HK-2 (cell line): ENCODE measurements around the gene EOLA1.
"Not testable (repeated sequence)": the region's sequence is repeated elsewhere in the genome, so short reads cannot be mapped to it uniquely, and the experiment has no call there.

ENCODE experiments used
- DNase-seq: peaks from one replicate; pipeline ENCODE4 v3.0.0-alpha.2; 2018; ENCODE audit not compliant: unreplicated experiment

The EOLA1 gene

DNA sequence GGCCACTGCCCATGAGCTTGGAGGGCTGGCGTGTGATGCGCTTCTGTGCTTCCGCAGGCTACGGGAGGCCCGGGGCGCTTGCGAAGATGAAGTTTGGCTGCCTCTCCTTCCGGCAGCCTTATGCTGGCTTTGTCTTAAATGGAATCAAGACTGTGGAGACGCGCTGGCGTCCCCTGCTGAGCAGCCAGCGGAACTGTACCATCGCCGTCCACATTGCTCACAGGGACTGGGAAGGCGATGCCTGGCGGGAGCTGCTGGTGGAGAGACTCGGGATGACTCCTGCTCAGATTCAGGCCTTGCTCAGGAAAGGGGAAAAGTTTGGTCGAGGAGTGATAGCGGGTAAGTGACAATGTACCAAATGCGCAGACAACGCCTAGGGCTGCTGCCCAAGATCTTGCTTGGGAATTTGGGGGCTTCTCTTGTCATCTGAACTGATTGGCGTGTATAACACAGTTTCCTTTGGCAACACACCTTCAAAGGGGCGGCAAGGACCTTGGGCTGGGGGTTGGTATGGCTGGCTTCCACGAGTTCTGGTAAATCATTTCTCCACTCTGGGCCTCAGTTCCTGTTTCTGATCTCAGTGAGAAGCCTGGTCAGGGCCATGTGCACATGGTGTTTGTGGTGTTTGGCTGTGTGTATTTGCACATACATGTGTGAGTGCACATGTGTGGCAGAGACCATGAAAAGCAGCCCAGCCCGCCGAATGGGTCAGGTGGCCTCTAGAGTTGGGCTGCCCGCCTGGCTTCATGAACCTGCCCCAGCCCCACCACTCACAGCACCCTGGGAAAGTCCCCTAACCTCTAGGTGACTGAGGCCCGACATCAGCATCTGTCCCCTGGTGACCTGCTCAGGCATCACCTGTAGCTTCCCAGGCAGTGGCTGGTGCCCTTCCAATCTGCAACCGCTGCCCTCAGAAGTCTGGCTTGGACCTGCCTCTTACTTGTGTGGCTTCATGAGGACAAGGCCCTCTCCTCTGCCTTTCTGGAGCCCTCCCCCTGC lies 5.0 kb downstream of the EOLA1 start:
- DNase-seq = not testable (repeated sequence)

DNA sequence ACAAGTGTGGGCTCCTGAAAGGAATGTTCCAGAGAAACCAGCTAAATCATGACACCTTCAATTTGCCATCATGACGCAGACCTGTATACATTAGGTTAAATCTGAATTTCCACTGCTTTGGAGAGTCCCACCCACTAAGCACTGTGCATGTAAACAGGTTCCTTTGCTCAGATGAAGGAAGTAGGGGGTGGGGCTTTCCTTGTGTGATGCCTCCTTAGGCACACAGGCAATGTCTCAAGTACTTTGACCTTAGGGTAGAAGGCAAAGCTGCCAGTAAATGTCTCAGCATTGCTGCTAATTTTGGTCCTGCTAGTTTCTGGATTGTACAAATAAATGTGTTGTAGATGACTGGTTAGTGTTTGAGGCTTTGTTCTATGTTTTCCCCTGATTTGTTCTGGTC lies 6.2 kb downstream of the EOLA1 start:
- not testable (repeated sequence) for DNase-seq

DNA sequence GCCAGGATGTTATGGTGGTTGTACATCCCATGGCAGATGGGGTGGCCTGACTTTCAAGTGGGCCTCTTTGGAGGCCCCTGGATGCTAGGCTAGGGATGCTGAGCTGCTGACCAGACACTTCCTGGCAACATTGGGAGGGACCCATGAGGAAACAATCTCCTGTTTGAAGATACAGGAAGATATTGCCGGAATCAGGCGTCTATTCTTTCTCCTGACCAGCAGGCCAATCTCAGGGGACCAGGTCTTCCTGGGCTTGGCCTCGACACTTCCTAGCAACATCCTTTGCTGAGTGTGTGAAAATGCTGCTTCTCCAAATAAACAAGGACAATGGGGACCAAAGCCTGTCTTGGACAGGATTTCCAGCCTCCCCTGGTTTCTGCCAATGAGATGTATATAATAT lies 7.0 kb downstream of the EOLA1 start:
- not testable (repeated sequence) for DNase-seq

DNA sequence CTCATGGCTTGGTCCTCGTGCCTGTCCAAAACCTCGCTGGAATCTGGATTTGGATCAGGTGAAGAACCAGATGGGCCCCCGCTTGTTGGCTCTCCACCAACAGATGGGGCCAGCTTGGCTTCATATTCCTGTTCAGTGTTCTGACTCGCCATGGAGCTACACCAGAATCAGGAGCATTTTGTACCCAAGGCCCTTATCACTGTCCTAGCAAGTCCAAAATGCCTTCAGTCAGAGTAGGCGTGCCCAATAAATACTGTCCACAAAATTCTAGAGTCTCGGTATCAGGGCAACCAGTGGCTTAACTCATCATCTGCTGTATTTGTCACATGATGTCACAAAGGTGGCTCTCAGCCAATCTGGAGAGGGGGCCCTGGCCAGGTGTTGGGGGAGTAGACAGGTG lies 8.9 kb downstream of the EOLA1 start, which contains the start of gene HSFX3:
Gene HSFX3, minus strand, starts transcription at position 224 of the 400 bp plus-strand sequence. Its CDS starts 72 bp downstream, at position 152.
- DNase-seq = not testable (repeated sequence)

DNA sequence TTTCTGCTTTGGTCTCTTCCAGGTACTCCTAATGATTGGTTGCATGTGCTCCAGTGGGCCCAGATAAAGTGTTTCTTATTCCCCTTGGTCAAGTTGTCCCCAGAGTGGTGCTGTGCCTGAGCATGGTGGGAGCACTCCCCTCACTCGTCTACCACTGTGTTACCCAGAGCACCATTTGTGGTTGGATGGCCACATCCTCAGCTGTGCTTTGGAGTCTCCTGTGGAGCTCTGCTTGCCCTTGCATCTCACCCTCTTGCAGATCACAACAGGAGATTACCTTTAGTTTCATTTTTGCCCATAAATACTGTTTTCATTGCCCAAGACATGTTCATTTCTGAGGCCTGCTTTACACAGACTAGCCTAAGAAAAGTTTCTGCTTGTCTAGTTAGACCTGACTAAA lies 9.6 kb downstream of the EOLA1 start:
- not testable (repeated sequence) for DNase-seq

DNA sequence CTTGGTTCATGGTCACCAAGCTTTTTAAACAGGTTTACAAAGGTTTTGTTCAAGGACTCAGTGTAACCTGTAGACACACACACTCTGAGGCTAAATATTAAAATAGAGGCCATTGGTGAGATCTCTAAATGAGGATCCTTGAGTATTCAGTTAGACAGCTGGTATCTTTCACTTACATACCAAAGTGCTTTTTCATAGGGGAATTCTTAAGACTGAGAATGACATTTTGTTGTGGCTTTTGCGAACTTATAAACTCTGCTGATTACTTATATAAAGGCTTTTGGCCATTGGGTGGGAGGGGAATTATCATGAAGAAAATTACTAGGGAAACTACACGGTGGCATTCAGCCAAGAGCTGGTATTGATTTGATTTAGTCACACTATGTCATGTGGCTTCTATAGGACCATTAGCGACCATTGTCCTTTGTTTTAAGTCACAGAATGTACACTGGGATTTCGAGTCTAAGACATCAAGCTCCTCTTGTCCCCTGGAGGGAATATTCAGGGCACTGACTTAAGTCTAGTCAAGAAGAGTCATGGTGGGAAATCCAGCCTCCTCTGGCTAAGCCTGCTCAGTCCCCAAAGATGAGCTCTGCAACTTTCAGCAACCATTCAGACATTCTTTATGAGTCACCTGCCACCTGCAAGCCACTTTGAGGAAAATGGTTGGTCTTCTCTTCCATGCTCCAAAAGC lies 10.6 kb downstream of the EOLA1 start:
- DNase-seq = not testable (repeated sequence)

DNA sequence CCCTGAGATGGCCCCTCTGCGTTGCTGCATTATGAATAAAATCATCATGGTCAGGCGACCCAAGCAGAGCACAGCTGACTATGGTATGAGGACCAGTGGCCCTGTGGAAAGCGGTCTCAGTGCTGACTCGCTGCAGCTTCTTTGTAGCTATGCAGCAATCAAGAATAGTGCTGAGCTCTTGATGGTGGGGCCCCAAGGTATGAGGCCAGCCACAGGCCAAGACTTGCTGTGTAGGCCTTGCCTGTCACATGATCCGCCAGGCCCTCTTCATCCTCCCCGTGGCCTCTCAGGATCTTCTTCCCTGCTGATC lies 11.1 kb downstream of the EOLA1 start:
- DNase-seq = not testable (repeated sequence)

DNA sequence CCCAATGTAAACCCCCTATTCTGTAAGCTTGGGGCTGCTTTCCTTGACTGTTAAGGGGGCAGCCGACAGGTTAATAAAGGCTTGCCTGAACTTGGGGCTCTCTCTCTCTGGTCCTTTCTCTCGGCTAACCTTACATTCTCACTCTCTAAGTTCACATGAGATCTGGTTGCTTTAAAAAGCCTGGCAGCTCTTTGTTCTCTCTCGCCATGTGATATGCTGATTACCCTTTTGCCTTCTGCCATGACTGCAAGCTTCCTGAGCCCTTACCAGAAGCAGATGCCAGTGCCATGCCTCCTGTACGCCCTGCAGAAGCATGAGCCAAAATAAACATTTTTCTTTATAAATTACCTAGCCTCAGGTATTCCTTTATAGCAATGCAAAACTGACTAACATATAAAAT lies 14.4 kb downstream of the EOLA1 start:
- not testable (repeated sequence) for DNase-seq

DNA sequence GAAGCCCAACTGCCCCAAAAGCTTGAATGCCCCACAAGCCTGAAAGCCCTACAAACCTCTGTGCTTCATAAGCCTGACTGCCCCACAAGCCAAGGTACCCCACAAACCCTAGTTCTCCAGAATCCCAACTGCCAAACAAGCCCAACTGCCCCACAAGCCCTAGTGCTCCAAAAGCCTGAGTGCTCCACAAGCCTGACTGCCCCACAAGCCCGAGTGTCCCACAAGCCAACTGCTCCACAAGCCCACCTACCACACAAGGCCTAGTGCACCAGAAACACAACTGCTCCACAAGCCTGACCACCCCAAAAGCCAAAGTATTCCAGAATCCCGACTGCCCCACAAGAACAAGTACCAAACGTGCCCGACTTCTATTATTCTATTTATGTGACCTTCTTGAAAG lies 22.5 kb downstream of the EOLA1 start:
- DNase-seq = no peak

DNA sequence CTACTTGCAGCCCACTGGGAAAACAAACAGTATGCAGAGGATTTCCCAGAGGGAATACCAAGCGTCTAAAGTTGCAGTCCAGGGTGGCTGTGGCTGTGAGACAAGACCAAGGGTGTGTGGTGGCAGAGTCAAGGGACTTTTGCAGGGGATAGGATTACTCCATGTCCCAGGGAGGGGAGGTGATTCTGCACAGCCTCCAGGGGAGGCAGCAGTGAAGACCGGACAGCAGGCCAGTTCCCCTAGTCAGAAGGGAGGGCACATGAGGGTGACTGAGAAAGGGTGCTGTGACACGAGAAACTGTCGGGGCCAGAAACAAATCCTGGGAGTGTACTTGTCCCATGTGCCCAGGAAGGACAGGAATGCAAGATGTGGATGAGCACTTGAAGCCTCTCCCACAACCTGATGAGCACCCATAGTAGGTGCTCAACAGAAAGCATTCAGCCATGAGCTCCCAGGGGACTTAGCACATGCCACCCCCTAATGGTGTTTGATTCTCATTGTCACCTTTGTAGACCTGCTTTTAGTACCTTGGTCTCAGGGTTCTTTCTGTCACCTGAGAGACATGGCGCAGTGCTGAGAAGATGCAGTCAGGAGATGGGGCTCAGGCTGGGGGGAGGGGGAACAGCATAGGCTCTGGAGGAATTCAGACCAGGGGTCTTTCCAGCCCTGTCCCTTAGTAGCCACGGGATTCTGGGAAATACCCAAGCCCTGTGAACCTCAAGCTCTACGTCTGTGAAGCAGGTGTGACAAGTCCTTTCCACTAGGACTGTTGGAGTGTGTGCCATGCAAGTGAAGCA lies 27.0 kb downstream of the EOLA1 start:
- no peak for DNase-seq

DNA sequence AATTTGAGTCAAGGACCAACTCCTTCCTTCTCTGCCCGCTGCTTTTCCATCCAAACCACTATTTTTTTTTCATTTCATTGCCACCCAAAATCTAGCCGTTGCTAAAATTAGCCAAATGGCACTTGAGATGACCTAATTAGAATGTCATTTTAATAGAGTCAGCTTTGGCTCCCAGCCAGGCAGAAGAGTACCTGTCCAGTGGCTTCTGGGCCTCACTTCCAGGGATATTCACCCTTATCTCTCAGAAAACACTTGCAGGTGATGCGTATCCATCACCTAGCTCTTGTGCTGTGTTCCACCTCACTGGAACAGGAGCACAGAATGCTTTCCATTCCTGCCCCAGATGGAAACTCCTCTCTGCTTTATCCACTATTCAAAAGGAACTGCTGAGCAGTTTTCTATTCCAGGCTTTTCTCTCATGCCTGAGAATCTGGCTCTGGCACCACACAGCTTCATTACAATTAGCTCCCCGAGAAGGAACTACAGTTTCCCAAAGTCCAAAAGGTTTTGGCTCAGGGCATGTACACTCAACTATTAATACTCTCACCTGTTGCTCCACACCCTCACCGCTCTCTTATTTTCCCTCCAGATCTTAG lies 28.0 kb downstream of the EOLA1 start:
- DNase-seq = no peak

DNA sequence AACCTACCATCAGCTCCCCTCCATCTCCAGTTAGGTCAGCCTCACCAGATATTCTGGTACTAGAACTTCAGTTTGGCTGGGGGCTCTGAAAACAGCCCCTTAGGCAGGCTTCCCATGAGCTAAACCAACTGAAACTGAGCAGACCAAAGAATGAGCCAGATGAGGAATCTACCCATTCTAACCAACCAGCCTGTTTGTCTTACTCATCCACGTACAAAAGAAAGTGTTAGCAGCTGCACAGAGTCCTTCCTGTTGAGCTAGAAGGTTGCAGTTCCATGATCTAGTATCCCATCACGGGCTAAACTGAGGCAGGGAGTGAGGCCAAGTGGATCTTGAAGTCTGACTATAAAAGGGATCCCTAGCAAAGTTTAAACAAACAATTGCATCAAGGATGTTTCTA lies 29.0 kb downstream of the EOLA1 start:
- DNase-seq = no peak

DNA sequence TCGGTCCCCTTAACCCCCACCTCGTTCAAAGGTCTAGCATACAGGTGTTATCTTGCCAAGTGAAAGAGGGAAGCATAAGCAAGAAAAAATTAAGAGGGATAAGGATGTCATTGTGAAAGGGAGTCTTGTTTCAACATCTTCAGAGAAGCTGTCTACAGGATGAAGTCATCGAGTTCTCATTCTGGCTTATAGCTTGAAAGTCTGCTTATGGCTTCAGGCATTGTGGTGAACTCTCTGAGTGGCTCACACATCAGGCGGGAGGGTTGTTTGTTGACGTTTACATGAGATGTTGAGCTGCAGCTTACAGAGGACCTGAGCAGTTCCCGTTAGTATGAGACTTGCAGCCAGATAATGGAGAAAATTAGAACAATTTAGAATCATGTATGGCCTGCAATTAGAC lies 29.9 kb downstream of the EOLA1 start:
- DNase-seq = no peak

DNA sequence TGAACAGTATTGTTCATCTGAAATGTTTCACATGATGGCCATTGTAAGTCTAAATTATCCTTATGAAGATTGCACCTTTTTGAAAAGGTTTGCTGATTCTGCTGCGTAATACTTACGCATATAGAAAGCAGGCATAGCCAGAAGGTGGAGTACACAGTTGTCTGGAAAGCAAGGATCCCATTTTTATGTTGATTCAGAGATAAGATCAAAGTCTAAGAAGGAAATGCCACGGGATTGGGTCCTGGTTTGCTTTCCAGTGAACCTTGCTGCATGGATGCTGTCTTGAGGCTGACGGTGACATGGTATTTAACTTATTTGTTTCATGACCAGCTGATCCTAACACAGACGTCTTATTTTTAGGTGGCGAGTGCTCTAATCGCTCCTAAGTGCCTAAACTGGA lies 31.0 kb downstream of the EOLA1 start:
- no peak for DNase-seq

DNA sequence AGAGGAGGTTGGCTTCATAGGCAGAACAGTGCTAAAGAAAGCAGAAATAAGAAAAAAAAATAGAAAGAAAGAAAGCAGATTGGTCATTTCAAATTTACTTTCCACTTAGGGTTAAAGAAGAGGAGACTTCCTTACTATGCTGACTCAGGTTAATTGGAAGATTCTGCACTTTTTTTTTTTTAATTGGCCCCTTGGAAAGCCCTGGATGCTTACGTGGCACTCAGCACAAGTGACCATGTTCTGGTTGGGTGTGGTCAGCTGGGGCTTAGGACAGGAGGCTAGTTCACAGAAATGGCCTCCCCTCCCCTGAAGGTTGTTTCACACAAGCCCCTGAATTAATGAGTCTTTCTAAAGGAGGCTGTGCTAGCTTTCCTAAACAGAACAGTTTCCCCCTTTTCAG lies 31.9 kb downstream of the EOLA1 start:
- no peak for DNase-seq

DNA sequence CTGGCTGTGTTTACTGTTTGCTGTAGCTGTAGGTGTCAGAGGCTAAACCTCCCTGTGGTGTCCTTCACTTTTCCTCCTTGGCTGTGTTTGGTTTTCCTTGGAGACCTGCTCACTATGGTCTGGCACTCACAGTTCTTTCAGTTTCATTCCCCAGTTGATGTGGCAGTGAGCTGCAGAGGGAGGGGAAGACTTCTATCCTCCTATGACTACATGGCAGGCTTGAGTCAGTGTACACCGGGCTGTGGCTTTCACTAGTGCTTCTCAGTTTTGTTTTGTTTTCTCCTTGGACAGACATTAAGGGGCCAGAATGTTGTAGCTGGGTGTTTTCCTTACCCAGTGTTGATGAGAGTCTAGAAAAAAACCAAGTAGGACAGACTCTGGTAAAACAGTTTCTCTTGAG lies 32.6 kb downstream of the EOLA1 start:
- DNase-seq = not testable (repeated sequence)

DNA sequence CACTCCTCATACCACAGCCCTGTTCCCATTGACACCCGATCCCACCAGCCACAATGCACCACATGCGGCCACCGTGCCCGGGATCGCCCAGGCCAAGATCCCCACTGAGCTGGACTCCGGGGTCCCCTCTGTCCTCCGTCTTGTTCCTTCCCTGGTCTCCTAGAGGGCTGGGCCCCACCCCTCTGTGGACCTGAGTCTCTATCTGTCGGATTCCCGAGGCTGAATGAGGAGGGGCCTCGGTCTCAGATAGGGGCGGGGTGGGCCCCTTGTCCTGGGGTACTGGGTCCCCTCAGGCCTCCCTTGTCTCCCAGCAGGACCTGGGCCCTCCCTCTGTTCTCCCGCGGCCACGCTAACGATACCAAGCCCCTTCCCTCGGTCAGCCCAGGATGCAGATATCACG lies 44.8 kb downstream of the EOLA1 start:
- DNase-seq = not testable (repeated sequence)

DNA sequence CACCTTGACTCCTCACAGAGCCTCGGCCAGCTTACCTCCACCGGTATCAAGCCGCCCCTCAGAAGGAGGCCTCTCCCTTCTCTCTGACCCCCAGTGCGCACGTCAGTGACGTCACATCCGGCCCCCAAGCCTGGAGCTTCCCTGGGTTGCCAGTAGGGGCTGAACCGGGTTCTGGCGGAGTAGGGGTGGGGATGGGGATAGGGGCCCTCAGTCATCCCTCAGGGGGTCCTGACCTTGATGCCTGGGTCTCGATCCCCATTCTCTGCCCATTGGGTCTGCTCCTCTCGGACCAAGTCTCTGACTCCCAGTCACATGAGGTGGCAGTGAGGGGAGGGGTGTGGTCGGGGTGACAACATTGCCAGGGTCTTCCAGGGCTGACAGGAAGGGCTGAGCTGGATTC lies 46.5 kb downstream of the EOLA1 start, which contains the start of gene MAGEA9B:
Gene MAGEA9B, minus strand, starts transcription at position 101 of the 400 bp plus-strand sequence. CDS start 4,280 bp downstream, outside the sequence.
- not testable (repeated sequence) for DNase-seq

DNA sequence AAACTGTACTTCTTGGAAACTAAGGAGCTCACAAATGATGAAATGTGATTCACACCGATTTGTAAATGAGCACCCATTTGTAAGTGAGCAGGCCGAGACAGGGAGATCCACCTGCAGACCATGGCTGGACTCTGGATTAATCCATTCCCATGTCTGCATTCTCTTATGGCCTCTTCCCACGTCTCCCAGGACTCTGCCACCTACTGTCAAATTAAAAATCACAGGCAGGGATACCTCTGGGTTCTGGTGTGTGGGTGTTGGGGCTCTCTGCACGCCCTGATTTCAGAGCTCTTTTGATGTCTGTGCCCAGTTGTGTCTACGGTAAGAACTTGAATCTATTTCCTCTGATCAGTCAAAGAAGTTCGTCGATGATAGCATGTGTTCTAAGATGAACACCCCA lies 50.2 kb downstream of the EOLA1 start:
- DNase-seq = not testable (repeated sequence)

DNA sequence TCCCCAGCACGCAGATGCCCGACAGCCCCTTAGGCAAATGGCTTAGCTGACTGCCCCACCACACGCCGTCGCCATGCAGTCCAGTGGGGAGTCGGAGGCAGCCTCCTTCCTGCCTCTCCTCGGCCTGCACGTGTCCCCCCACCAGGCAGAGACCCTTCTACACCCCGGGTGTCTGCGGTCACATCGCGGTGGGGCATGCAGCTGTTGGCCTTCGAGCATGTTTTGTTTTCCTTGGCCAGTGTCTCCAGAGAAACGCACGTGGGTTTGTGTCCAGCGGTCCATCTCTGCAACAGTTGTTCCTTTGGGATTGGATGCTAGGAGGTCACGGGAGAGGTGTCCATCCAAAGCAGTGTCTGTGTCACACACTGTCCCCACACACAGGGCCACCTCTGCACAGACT lies 54.4 kb downstream of the EOLA1 start, which contains the start of gene HSFX2:
Gene HSFX2, minus strand, starts transcription at position 101 of the 400 bp plus-strand sequence. CDS start 614 bp downstream, outside the sequence.
- not testable (repeated sequence) for DNase-seq

DNA sequence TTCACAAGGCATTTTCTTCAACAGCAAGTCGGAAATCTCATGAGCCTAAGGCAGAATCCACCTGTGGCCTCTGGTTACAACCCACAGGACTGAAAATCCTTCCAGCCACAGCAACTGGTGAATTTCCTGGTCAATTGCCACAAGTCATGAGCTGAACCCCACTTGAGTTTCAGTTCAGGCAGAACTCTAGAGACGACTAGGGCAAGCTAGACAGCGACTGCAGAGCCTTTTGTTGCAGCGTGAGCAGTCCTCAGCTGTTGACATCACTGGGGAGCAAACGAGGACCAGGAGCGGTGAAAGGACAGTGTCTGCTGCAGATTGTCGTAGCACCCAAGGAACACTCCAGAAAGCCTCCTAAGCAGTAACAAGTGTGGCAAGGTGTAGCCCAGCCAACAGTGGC lies 55.1 kb downstream of the EOLA1 start:
- not testable (repeated sequence) for DNase-seq
